KG1 (cell line): ENCODE results near the gene GALNS.

ENCODE experiments used
- DNase-seq: peaks from one replicate; lab custom pipeline; 2025; lab: John Stamatoyannopoulos, UW

Gene GALNS

DNA sequence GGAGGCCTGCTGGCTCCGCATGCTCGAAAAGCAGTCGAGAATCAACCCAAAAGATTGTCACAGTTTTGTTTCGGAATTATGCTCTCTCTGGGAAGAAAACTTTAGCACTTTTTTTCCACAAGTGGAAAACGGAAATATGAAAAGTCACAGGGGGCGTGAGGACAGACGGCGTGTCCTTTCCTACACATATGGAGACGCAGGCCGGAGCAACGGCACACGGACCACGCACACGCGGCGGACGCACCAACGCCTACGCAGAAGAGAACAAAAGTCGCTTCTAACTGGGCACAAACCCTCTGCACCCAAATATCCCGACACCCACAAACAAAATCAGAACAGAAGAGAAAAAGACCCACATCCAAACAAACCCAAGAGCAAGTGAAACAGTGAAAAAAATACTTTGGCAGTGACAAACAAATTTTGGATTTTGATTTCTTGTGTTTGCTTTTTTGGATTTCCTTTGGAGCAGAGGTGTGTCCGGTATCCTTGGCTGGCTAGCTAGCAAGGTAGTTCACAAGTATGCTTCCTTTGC lies 19.0 kb upstream of the GALNS start:
- no peak for DNase-seq

DNA sequence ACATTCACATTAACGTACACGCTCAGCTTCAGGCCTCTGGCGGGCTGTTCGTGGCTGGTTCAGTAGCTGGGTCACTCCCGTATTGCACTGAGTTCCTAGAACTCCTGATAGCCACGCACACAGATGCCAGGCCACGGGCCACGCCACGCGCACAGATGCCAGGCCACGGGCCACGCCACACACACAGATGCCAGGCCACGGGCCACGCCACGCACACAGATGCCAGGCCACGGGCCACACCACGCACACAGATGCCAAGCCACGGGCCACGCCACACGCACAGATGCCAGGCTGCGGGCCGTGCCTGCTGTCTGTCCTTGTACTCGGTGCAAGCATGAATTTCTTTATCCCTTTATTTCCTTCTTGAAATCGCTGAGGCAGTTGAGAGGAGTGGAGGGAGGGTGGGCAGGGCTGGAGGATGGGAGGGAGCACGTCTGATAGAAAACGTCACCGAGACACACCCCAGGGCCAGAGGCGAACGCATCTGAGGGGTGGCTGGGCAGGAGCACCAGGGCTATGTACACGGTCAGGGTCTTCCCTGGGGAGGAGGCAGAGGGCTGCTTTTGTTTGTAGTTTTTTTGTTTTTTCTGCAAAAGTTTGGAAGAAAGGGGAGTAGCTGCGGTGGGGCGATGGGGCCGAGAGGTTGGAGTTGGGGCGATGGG lies 18.3 kb upstream of the GALNS start:
- DNase-seq = no peak

DNA sequence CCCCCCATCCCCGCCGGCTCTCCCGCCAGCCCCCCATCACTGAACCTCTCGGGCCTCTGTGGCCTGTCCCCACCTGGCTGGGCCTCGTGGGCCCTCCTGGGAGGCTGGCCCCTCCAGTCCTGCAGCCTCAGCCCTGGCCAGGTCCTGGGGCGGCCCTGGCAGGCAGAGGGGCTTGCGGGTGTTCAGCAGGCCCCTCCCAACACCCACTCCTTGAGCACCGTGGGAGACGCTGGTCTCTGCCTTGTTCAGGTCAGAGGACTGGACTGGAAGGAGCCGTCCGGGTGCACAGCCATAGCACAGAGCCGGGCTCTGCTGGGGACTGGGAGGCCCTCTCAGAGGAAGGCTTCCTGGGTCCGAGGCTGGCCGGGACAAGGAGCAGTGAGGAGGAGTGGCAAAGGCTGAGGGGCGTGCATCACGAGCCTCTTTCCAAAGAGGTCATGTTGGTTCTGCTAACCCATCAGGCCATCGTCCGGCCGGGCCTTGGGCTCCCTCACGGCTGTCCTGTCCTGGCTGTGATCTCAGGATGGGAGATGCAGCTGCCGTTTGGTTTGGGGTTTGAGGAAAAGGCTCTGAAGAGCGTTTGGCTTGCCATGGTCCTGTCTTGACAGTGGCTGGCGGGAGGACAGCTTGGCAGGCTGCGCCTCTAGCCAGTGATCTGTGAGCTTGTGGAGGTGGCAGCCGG lies 16.0 kb upstream of the GALNS start:
- DNase-seq = no peak

DNA sequence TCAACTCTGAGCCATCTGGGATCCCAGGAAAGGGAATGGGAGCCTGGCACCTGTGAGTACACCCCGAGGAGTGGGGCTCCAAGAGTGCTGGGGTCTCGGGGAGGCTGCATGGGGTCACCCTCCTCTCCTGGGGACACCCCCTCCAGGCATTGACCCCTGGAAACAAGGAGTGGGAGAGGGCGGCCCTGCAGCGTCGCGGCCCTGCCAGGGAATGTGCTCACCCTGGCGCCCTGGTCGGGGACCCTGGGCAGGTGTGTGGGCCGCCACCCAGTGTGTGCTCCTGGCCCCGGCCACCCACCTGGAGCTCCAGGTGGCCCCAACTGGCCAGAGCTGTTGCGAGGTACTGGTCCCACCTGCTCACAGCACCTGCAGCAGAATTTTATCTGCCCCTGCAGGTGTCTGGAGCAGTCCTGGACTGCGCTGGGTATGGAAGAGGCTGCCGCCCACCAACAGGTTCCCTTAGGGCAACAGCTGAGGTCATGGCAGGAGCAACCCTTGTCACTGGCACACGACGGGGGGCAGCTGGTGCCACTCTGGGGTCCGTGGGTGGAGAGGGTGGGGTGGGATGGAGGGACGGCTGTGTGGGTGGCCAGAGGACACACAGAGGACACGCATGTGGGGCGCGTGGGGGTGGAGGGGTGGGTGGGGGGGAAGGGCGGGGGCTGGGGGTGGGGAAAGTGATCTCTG lies 15.1 kb upstream of the GALNS start:
- no peak for DNase-seq

DNA sequence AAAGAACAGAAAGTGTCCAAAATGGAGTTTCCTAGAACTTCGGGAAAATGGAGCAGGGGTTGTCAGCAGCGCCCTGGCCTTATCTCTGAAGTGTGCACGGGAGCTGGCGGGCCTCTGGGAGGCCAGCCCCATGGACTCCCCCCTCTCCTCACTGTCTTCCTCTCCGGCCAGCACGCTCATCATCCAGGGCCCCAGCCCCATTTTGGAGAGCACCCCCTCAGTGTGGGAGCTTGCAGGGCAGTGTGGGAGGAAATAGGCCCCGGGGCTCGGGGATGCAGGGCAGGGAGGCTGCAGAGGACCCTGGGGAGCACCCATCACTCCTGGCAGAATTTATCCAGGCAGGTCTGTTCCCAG lies 14.6 kb upstream of the GALNS start:
- no peak for DNase-seq

DNA sequence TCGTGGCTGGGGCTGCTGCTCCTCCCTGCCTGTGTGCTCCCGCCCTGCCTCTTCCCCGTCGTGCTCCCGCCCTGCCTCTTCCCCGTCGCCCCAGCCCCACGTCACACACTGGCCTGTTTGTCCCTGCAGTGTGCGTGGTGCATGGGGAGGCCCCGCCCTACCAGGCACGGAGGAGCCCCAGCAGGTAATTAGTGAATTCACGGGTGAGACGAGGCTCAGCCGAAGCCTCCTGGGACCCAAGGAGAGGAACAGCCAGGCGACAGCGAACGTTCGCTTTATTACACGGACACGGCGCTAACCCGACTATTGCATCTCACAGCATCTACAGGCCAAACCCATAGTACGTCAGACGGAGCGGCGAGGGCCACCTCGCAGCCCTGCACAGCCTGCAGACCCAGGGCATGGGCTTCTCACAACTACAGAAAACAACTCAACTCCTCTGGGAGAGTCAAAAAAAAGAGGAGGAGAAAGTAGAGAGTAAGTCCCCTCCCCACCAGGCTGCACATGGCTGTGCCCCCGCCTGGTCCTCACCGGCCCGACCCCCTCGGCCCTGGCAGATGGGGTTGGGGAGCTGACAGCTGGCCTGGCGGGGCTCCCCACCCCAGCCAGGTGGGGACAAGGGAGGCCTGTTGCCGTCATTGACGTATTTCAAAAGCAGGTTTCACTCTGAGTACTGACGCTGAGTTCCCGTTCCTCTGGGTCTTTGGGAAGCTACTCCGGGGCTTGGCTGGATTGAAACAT lies 14.0 kb upstream of the GALNS start:
- DNase-seq = no peak

DNA sequence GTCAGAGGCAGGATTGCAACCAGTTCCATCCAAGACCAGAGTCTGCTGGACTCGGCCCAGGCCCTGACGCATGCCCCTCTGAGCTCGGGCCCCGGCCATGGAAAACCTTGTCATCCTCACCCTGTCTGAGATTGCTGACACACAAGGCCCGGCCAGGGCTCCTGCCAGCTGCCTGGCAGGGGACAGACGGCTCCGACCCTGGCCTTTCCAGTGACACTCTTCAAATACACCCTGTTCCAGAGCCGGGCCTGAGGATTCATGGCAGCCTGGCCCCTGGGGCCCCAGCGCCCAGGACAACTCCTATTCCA lies 12.9 kb upstream of the GALNS start:
- no peak for DNase-seq

DNA sequence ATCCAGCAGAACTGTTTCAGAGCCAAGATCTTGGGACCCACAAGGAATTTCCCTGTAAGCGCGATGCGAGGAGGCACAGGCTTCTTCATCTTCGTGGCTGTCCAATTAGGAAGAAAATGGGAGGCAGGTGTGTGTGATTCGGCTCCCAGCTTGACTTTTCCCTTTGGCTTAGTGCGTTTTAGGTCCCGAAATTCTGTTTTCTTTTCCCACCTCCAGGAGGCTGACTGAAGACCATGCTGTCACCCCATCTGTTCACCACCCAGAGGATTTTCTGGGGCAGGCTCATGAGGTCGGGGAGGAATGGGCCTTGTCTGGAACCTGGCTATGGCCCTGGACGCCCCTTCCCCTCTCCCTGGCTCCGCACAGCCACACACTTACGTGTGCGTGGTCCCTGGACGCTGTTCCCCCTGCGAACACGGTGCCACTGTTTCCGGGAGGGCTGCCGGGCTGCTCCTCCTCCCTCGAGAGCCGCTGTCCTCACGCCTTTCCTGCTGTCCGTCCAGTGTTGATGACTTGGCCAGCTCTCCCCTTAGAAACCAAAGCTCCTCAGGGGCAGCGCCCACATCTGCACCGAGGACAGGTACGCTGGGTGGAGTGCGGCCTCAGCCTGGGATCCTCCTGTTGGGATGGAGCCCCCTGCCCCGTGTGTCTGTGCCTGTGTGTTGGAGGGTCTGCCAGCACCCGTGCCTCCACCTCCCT lies 12.4 kb upstream of the GALNS start:
- DNase-seq = no peak

DNA sequence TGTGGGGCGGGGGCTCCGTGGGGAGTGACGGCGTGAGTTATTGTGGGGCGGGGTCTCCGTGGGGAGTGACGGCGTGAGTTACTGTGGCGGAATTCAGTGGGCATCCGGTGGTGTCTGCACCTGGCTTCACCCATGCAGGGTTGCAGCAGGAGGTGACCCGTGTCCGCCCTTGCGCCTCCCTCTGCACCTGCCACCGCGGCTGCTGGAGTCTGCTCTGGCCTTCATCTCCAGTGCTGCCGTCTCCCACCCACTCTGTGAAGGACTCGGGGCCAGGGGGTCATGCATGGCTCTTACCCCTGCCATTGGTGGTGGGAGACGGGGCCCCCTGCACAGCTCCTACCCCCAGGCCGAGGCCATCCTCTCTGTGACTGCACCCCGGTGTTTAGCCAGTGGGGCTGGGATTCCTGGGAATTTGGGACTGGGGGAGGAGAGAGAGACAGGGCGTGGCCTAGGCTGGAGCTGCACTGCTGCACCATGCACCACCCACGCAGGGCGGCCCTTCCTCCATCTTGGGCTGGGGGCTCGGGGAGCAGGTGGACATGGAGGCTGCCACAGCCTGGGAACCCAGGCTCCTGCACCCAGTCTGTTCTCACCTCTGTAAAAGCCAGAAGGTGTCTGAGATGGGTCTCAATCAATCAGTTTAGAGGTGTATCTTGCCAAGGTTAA lies 11.0 kb upstream of the GALNS start:
- no peak for DNase-seq

DNA sequence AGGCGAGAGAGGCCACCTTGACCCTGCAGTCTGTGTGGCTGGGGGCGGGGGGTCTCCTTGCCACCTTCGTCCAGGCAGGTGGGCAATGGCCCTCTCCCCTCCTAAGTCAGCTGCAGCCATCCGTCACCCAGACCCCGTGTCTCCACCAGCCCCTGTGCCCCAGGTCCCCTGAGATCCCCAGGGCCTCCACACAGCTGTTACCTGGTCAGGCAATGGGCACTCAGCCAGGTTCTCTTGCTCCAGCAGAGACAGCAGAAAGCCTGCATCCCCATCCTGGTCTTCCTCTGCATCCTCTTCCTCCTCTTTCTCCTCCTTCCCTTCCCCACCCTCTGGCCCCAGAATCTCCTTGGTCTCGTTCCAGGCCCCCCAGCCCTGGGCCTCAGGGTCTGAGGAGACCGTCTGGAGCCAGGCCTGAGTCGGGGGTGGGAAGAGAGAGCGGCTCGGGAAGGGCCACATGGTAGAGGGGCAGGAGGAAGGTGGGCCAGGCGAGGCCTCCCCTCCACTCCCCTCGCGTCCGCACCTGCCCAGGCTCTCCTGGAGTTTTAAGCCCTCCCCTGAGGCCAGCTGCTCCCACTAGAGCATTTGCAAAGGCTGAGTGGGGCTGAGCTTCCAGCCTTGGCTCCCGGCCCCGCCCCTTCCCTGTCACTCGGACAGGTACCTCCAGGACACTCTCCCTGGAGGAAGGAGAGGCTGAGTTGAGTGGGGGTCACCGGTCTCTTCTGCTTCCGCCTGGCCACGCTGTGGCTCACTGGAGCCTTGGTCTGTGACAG lies 9.6 kb upstream of the GALNS start, which contains the start of gene PABPN1L:
TSS of gene PABPN1L (minus strand) at position 510 of the 770 bp plus-strand sequence. CDS start at position 456, 54 bp downstream.
- no peak for DNase-seq

DNA sequence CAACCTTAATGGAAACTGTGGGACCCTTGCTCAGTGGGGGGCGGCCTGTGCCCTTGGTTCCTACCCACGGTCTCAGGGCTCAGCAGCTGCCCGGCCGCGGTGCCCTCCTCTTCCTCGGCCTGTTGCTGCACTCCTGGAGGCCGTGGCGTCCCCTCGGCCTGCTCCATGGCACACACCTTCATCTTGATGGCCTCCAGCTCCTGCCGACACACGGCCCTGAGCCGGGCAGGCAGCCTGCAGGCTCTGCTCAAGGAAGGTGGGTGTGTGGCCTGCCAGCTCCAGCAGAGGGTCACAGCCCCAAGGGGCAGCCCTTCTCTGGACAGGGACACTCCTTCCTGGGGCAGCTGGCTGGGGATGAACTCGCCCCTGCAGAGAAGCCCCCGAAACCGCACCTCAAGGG lies 9.0 kb upstream of the GALNS start:
- no peak for DNase-seq

DNA sequence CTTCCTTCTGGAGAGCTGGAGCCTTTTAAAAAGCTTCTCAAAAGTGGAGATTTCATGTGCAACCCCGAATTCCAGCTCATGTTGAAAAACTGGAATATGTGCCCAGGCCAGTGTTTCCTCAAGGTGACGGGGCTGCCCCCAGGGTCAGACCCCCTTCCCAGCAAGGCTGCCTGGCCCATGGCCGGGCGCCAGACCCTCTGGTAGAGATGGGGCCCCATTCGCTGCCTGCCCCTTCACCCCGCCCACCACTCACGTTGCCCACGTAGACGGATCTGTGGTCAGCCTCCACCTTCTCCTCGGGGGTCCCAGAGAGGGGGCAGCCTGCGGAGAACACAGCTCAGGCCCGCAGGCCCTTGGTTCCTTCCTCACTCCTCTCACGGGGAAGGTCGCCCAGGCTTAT lies 8.6 kb upstream of the GALNS start:
- no peak for DNase-seq

DNA sequence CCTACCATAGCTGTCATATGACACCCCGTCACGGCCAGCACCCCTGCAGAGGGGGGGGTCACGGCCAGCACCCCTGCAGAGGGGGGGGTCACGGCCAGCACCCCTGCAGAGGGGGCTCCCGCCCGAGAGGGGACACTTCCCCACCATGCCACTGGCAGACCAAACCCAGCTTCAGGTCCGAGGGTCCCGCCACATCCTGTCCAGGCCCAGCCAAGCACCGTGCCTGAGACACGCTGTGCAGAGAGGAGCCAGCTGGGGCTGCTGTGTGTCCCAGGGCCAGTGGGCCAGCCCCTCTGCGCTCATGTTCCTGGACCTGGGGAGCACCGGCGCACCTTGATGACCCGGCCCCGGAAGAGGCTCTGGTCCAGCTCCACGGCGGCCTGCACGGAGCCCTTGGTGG lies 7.8 kb upstream of the GALNS start:
- no peak for DNase-seq

DNA sequence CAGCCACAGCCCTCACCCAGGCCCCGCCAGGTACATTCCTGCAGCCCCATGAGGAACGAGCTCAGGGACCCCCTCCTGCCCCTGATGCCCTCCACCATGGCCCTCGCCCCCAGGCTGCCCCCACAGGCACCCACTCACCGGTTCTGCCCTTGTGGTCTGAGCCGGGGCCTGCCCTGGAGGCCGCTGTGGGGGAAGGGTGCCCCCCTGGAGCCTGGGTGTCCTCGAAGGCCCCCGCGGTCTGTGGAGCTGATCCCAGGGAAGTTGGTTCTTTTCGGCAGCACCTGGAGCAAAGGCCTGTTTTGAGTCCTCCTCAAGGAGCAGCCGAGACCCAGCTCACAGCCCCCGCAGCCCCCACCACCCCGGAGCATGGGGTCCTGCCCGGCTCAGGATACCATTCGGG lies 7.4 kb upstream of the GALNS start:
- DNase-seq = no peak

DNA sequence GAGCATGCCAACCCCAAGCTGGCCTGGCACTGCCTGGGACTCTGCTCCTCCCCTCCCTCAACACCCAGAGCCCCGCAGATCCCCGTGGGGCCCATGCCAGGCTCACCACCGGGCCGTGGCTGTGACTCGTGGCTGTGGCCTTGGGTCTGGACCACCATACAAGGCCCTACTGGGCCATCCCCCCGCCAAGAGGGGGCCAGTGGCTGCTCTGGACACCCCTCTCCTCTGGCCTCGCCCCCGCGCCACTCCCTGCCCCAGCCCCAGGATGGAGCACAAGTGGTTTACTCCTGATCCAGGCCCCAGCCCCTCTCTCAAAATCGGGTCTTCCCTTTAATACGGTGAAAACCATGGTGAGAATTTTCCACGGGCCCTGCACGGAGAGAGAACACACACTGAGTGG lies 6.7 kb upstream of the GALNS start:
- no peak for DNase-seq

DNA sequence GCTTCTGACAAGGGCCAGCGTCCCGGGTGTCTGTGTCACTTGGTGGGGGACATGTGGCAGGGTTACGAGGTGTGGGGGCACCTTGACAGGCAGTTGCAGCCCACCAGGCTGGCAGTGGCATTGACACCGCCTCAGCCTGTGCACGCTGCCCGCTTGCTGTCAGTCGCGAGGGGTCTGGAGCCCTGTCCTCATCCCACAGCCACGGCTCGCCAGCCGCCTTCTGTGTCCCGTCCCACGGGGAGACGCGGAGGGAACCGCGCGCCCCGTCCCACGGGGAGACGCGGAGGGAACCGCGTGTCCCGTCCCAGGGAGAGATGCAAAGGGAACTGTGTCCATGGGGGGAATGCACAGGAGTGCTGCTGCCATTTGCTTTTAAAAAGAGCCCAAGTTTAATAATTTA lies 6.2 kb upstream of the GALNS start:
- DNase-seq = no peak

DNA sequence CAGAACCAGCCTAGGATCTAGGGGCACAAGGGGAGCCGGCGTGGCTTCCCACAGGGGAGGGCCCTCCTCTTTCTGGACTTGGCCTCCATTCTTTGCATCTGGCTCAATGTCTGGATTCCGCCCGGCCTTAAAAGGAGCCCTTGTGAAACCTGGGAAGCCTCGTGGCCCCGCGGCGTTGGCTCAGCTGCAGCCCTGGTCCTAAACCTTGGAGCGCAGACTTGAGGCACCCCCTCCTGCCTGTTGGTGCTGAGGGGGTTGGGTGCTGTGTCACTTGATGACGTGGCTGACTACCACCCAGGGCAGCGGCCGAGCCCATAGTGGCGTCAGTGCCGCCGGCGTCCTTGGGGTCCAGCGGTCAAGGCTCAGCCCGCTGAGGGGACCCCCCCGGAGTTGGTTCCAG lies 4.6 kb upstream of the GALNS start:
- no peak for DNase-seq

DNA sequence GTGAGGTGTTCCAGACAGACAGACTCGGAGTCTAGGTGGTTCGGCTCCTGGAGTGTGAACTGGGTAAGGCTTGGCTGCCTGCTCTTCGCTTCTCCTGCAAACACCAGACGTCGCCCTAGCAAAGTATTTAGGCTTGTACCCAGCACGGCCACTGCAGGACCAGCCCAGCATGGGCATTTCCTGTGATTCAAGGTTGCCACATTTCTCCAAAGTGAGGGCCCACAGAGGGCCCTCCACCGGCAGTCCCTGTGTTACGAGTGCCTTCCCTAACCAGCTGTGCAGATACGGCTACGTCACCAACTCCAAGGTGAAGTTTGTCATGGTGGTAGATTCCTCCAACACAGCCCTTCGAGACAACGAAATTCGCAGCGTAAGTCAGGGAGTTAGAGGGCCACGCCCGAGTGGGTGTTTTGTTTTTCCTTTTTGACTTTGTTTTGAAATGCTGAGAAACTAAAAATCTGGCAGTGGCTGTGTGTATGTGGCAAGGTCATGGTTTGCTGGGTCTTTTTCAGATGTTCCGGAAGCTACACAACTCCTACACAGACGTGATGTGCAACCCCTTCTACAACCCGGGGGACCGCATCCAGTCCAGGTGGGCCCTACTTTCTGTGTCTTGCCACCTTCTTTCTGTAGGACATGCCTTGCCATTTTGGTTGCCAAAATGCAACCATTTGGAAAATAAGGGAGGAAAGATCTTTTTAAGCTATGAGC lies 2.8 kb upstream of the GALNS start:
- DNase-seq = no peak

DNA sequence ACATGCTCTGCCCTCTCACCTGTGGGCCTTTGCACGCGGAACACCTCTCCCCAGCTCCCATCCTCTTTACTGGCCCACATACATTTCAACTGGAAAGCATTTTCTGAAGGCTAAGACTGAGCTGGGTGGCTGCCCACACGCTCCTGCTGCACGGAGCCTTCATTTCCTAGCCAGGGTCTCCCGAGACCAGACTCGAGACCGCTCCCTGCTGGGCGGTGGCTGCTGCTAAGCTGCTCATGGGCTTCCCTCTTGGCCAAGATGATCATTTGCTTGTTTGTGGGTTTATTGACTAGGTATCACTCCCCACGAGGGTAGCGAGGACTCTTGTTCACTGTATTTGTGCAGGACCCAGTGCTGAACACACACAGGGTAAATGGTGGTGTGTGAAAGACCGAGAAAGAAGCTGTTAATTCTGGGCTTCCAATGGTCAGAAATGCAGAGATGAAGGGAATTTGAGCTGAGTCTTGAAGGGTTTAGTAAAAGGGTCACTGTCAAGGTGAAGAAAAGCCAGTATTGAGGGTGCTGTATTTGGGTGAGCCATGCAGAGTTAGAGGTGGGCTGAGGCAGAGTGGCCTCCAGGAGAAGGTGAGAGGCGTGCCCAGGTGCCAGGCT lies 1.1 kb upstream of the GALNS start:
- DNase-seq = peak; percentile 47
